Esophagus muscularis mucosa (tissue), 3 donors: ENCODE measurements around the gene CLIP1.
"Not testable (repeated sequence)": the region's sequence is repeated elsewhere in the genome, so short reads cannot be mapped to it uniquely, and the experiment has no call there.

Experiments
- CTCF ChIP-seq, 3 experiments: fragments of 200-600 bp in 2 of 3; fragments of 450-650 bp in 1 of 3; sonication (generic) in 2 of 3; IDR thresholded peaks; one replicate each; pipeline ENCODE4 v1.5.1; 2017 to 2019; ENCODE audit warnings: antibody characterized with exemption in 3 of 3, mild to moderate bottlenecking in 2 of 3, moderate library complexity in 1 of 3
- POLR2A ChIP-seq: fragments of 450-650 bp; IDR thresholded peaks from one replicate; pipeline ENCODE4 v1.6.1; 2017; ENCODE audit warnings: antibody characterized with exemption, moderate library complexity, mild to moderate bottlenecking, low read depth

DNA sequence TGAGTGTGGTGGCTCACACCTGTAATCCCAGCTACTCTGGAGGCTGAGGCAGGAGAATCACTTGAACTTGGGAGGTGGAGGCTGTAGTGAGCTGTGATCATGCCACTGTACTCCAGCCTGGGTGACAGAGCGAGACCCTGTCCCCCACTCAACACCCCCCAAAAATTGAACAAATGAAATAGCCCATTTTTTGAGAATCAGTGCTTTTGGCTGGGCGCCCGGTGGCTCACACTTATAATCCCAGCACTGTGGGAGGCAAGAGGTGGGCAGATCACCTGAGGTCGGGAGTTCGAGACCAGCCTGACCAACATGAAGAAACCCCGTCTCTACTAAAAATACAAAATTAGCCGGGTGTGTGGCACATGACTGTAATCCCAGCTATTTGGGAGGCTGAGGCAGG is 48.1 kb upstream of the CLIP1 start:
- not testable (repeated sequence) for TF ChIP-seq POLR2A; CTCF (IDR thresholded peaks at IDR 0.05)
